GM15510 (cell line): Measurements from ENCODE around the gene PNPLA6.

Experiments used
- POLR2A ChIP-seq: IDR thresholded peaks from 3 replicates; pipeline ENCODE4 v1.6.1; 2011; ENCODE audit warnings: borderline replicate concordance; ENCODE audit not compliant: insufficient read length; ENCODE audit errors: extremely low read depth

PNPLA6 gene

GRCh38 chr19:7590256-7590655 lies 54.7 kb downstream of the PNPLA6 start:
- TF ChIP-seq POLR2A, result no peak

GRCh38 chr19:7595466-7596133 lies 60.1 kb downstream of the PNPLA6 start, which contains the start of gene CAMSAP3:
TSS of gene CAMSAP3 (plus strand) at chr19:7595863. CDS start at chr19:7596003, 140 bp downstream.
- TF ChIP-seq POLR2A, result peak; percentile 28

GRCh38 chr19:7596211-7596937 lies 60.9 kb downstream of the PNPLA6 start:
- TF ChIP-seq POLR2A, result no peak

- no peak for TF ChIP-seq POLR2A
Observed at GRCh38 chr19:7597689-7598088, 62.2 kb downstream of the PNPLA6 start.

GRCh38 chr19:7598180-7598579 lies 62.7 kb downstream of the PNPLA6 start:
- TF ChIP-seq POLR2A, result no peak

DNA sequence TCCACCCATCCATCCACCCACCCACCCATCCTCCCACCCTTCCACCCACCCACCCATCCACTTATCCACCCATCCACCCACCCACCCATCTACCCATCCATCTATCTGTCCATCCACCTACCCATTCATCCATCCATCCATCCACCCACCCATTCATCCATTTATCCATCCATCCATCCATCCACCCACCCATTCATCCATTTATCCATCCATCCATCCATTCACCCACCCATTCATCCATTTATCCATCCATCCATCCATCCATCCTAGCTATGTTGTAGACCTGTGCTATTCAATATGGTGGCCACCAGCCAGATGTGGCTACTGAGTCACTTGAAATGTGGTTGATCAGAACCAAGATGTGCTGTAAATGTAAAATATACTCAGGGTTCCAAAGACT lies 65.2 kb downstream of the PNPLA6 start:
- TF ChIP-seq POLR2A, result no peak

DNA sequence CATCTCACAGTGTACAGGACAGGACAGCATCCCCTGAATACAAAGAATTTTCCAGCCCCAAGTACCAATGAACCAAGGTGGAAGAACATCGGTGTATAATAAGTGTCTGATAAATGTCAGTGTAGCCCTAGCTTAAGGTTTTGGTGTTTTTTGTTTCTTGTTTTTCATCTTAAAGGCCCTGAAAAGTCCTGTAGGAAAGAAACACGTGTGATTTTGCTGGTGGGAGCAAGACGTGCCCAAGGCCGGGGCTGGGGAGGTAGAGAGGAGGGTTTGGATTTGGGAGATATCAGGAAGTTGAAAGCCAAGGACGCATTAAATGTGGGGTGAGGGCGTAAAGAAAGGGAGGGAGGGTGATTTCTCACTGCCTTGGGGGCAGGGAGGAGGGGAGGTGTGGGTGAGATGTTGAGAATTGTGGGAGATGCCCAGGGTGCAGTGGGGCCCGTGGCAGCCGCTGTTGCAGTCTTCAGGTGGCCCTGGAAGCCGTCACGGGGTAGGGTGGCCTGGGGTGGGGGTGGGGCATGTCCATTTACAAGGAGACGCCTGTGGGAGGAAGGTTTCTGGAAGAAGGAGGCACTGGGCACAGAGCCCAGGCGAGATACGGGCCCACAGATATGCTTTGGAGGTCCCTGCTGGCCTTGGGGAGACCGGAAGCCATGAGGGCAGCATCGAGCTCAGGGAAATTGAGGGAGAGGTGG lies 66.9 kb downstream of the PNPLA6 start:
- TF ChIP-seq POLR2A, result no peak

GRCh38 chr19:7602935-7603497 lies 67.5 kb downstream of the PNPLA6 start:
- TF ChIP-seq POLR2A, result no peak

- no peak for TF ChIP-seq POLR2A
Observed at GRCh38 chr19:7603919-7604318, 68.4 kb downstream of the PNPLA6 start.

DNA sequence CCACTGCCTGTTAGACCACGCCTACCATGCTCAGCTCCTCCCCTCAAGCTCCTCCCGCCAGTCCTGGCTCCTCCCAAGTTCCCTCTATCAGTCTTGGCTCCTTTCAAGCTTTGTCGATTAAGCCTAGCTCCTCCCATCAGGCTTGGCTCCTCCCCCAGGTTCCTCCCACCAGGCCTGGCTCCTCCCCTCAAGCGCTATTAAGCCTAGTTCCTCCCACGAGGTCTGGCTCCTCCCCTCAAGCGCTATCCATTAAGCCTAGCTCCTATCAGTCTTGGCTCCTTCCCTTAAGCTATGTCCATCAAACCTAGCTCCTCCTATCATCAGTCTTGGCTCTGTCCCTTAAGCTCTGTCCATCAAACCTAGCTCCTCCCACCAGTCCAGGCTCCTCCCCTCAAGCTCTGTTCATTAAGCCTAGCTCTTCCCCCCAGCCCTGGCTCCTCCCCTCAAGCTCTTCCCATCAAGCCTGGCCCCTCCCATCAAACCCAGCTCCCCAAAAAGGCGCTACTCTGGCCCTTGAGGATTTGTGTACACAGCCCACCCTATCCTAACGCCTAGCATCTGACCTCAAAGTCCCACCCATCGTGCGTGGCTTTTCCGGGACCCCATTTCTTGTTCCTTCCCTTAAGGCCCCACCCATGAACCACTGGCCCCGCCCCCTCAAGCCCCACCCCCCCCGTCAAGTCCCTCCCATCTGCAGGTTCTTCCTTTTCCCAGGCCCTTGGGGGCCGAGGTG lies 70.1 kb downstream of the PNPLA6 start:
- no peak for TF ChIP-seq POLR2A

- no peak for TF ChIP-seq POLR2A
Observed at GRCh38 chr19:7606289-7606688, 70.8 kb downstream of the PNPLA6 start.

GRCh38 chr19:7607212-7607873 lies 71.8 kb downstream of the PNPLA6 start:
- TF ChIP-seq POLR2A, result no peak

DNA sequence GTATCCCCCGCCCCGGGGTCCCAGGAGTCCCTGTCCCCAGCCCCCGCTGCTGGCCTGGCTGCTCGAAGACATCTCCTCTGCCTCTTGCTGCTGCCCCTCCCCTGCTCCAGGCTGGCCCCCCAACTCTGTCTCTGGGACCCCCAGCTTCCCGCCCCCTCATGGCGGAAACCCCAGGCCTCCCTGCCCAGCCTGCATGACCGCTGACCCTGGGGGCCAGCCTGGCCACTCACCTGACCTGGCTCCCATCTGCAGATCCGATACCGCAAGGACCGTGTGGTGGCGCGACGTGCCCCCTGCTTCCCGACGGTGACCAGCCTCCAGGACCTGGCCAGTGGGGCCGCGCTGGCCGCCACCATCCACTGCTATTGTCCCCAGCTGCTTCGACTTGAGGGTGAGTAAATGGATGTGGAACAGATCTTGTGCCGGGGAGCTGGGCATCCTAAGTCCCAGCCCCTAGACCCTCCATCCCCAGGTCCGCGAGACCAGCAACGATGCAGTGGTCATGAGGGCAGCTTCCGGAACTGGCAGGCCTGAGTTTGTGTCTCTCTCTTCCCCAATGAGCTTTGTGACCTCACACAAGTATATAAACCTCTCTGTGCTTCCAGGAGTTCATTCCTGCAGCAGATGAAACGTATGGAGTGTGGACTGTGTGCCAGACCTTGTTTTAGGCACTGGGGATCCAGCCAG lies 72.5 kb downstream of the PNPLA6 start:
- TF ChIP-seq POLR2A, result no peak
